Testis (tissue), 3 donors: Measurements from ENCODE around the gene SSBP2. TPM values are rescaled to one million over a fixed set of nuclear protein-coding genes. Genes with fewer than 3 reads are reported as not detected.

Experiments
- DNase-seq: peaks from one replicate; pipeline ENCODE4 v3.0.0-alpha.2; 2019
- H3K27ac ChIP-seq, 2 donors: fragments of 200-600 bp; sonication (generic); one replicate each; pipeline ENCODE4 v1.5.1; 2019
- H3K27me3 ChIP-seq: fragments of 200-600 bp; sonication (generic); one replicate; pipeline ENCODE4 v1.5.1; 2019
- H3K36me3 ChIP-seq: fragments of 200-600 bp; sonication (generic); one replicate; pipeline ENCODE4 v1.5.1; 2017; ENCODE audit warnings: low read depth; ENCODE audit errors: missing control alignments
- H3K4me1 ChIP-seq: fragments of 200-600 bp; sonication (generic); one replicate; pipeline ENCODE4 v1.5.1; 2019
- H3K4me3 ChIP-seq, 2 donors: fragments of 200-600 bp; sonication (generic); one replicate each; pipeline ENCODE4 v1.5.1; 2017 to 2019
- H3K9me3 ChIP-seq: fragments of 200-600 bp; sonication (generic); one replicate; pipeline ENCODE4 v1.5.1; 2017
- POLR2A ChIP-seq: fragments of 450-650 bp; IDR thresholded peaks from one replicate; pipeline ENCODE4 v1.6.1; 2017; ENCODE audit warnings: antibody characterized with exemption, mild to moderate bottlenecking, moderate library complexity
- WGBS, 2 donors: methylation state at CpG; one replicate each; pipeline ENCODE4 v1.1.5; 2018; 5-methylcytosine and 5-hydroxymethylcytosine counted together
- intact Hi-C: fragments of 100-400 bp; cut with DNase I; formaldehyde crosslinking; loops from one replicate; pipeline ENCODE4 v1.15.1; 2023; ENCODE audit warnings: low total_unique reads
- polyA plus RNA-seq: library from polyadenylated mRNA; stranded (reverse); fragments of 350-450 nt; fragmentation: Illumina TruSeq; extraction: RNeasy Lipid Tissue Mini Kit (QIAGEN cat#74804); gene quantifications from one replicate; pipeline ENCODE4 v1.2.3, GENCODE V29; 2014; ENCODE audit warnings: low read depth, low replicate concordance; ENCODE audit not compliant: insufficient read depth
- total RNA-seq, 2 donors: library from RNA; depleted of rRNA; stranded (reverse); fragments of >200 nt; gene quantifications; one replicate each; pipeline ENCODE4 v1.2.3, GENCODE V29; 2016
- TF ChIP-seq, protein P1 (sequence below), 3 experiments: fragments of 450-650 bp in 2 of 3; fragments of 200-600 bp in 1 of 3; sonication (generic) in 1 of 3; IDR thresholded peaks; one replicate each; pipeline ENCODE4 v1.5.1; 2016 to 2019; ENCODE audit warnings: antibody characterized with exemption in 3 of 3, mild to moderate bottlenecking in 2 of 3, moderate library complexity in 1 of 3

Gene SSBP2
- total and polyA plus RNA-seq, 3 donors from 2014 or later, result 17.5 to 27.6 (median 22.7) TPM

DNA sequence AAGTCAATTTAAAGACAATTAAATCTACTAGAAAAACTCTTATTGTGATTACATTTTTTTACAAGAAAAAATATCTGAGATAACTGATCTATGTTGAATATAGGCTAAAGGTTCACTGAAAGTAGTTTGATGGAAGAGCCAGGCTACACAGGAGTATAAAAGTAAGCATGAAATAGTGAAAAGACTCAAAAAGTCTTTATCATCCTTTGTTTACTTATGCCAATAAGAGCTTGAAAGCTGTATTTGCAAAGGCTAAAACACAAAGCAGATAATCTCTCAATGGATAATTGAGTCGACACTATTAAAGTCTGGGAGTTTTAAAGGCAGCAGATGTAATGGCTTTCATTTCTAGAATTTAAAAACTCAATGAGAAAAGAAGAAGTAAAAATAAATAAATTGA lies 42.0 kb downstream of the SSBP2 start:
- DNase-seq, result no peak
- Histone ChIP-seq H3K9me3 (no peaks in the 10 kb centered on the region), H3K36me3 (no peaks in the 10 kb centered on the region), H3K27ac (no peak overlapping the region), H3K4me3 (no peak overlapping the region), H3K27me3 (no peaks in the 10 kb centered on the region), H3K4me1 (no peaks in the 10 kb centered on the region)
- no peak for TF ChIP-seq POLR2A
- TF ChIP-seq, protein P1, sequence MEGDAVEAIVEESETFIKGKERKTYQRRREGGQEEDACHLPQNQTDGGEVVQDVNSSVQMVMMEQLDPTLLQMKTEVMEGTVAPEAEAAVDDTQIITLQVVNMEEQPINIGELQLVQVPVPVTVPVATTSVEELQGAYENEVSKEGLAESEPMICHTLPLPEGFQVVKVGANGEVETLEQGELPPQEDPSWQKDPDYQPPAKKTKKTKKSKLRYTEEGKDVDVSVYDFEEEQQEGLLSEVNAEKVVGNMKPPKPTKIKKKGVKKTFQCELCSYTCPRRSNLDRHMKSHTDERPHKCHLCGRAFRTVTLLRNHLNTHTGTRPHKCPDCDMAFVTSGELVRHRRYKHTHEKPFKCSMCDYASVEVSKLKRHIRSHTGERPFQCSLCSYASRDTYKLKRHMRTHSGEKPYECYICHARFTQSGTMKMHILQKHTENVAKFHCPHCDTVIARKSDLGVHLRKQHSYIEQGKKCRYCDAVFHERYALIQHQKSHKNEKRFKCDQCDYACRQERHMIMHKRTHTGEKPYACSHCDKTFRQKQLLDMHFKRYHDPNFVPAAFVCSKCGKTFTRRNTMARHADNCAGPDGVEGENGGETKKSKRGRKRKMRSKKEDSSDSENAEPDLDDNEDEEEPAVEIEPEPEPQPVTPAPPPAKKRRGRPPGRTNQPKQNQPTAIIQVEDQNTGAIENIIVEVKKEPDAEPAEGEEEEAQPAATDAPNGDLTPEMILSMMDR (IDR thresholded peaks at IDR 0.05), result no peak
- WGBS, 2 donors, result 81 to 87% methylated on average over 1 of the region's 1 CpG
- intact Hi-C loops, result no loop called here

DNA sequence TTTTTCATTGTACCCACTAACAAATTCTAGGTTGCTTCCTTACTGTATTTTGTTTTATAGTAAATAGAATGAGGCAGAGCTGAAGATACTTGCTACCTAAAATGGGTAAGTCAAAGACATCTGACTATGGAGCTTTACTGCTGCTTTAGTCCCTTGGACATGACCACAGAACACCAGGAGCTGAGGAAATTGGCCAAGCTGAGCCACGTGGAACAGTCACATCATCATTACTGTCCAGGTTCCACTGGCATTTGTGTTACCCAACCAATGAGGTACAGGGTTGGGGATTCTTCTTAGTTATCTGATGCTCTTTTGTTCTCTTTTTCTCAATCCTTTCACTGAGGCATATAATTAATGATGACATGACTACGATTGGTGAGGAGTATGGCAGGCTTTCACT lies 47.1 kb downstream of the SSBP2 start:
- 82 to 87% methylated on average over 2 of the region's 2 CpGs for WGBS, 2 donors
- TF ChIP-seq POLR2A, result no peak
- TF ChIP-seq, protein P1 (IDR thresholded peaks at IDR 0.05), result no peak

DNA sequence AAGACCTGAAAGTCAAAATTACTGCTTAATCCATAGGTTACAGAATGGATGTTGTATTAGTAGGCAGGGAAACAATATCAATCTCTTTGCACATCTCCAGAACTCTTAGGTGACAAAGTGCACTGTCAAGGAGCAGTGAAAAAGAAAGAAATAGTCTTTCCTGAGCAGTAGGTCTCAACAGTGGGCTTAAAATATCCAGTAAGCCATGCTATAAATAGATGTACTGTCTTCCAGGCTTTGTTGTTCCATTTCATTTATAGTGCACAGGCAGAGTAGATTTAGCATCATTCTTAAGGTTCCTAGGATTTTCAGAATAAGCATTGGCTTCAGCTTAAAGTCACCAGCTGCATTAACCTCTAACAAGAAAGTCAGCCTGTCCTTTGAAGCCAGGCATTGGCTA lies 50.7 kb downstream of the SSBP2 start:
- Histone ChIP-seq H3K4me1 (no peaks in the 10 kb centered on the region), H3K36me3 (no peaks in the 10 kb centered on the region), H3K27me3 (no peaks in the 10 kb centered on the region), H3K4me3 (no peak overlapping the region), H3K9me3 (no peaks in the 10 kb centered on the region), H3K27ac (no peak overlapping the region)
- DNase-seq, result no peak
- intact Hi-C loops, result no loop called here
- no peak for TF ChIP-seq POLR2A
- TF ChIP-seq, protein P1 (IDR thresholded peaks at IDR 0.05), result no peak

More for the DNA sequence above, 47.1 kb downstream of the SSBP2 start:
- Histone ChIP-seq H3K4me1 (no peaks in the 10 kb centered on the region), H3K27me3 (no peaks in the 10 kb centered on the region), H3K9me3 (no peaks in the 10 kb centered on the region), H3K27ac (no peak overlapping the region), H3K4me3 (no peak overlapping the region), H3K36me3 (no peaks in the 10 kb centered on the region)
- intact Hi-C loops, result no loop called here
- no peak for DNase-seq

DNA sequence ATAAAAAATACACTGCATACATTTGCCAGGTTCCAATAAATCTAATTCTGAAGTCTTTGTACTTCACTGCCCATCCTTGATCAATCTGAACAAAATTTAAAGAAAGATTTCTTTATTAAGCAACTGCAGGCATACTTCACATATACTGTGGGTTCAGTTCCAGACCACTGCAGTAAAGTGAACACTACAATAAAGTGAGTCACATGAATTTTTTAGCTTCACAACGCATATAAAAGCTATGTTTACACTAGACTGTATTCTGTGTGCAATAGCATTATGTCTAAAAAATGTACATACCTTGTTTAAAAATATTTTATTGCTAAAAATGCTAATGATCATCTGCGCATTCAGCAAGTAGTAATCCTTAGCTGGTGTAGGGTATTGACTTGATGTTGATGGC lies 52.1 kb downstream of the SSBP2 start:
- intact Hi-C loops, result no loop called here
- Histone ChIP-seq H3K4me3 (no peak overlapping the region), H3K27me3 (no peaks in the 10 kb centered on the region), H3K9me3 (no peaks in the 10 kb centered on the region), H3K4me1 (no peaks in the 10 kb centered on the region), H3K36me3 (no peaks in the 10 kb centered on the region), H3K27ac (no peak overlapping the region)
- no peak for DNase-seq
- TF ChIP-seq POLR2A, result no peak
- TF ChIP-seq, protein P1 (IDR thresholded peaks at IDR 0.05), result no peak
- WGBS, 2 donors, result 94 to 96% methylated on average over 2 of the region's 2 CpGs
